ENCODE results near the gene SMARCD3. TPM values are rescaled to one million over a fixed set of nuclear protein-coding genes. Genes with fewer than 3 reads are reported as not detected.

The SMARCD3 gene
- total RNA-seq, 1 donor from 2014 or later = 59.0 TPM

GRCh38 chr7:151249034-151249731 is 689 bp upstream of the SMARCD3 start:
- DNase-seq (ENCODE audit: low spot score) = peak; percentile 85

- DNase-seq (ENCODE audit: low spot score) = peak; percentile 63
These were observed 716 bp downstream of the SMARCD3 start for GRCh38 chr7:151247611-151248345.

GRCh38 chr7:151246851-151247580 is 1.5 kb downstream of the SMARCD3 start:
- no peak for DNase-seq (ENCODE audit: low spot score)

- peak; percentile 69 for DNase-seq (ENCODE audit: low spot score)
These were observed 2.2 kb downstream of the SMARCD3 start for GRCh38 chr7:151246102-151246850.

GRCh38 chr7:151245360-151246101 is 3.0 kb downstream of the SMARCD3 start:
- DNase-seq (ENCODE audit: low spot score) = no peak

- DNase-seq (ENCODE audit: low spot score) = no peak
These were observed 3.6 kb downstream of the SMARCD3 start for GRCh38 chr7:151244841-151245346.

- DNase-seq (ENCODE audit: low spot score) = peak; percentile 78
These were observed 4.2 kb downstream of the SMARCD3 start for GRCh38 chr7:151244196-151244840.

- no peak for DNase-seq (ENCODE audit: low spot score)
These were observed 4.9 kb downstream of the SMARCD3 start for GRCh38 chr7:151243408-151244195.

GRCh38 chr7:151243045-151243349 is 5.5 kb downstream of the SMARCD3 start:
- no peak for DNase-seq (ENCODE audit: low spot score)

GRCh38 chr7:151242159-151243044 is 6.1 kb downstream of the SMARCD3 start:
- peak; percentile 56 for DNase-seq (ENCODE audit: low spot score)

- no peak for DNase-seq (ENCODE audit: low spot score)
These were observed 6.8 kb downstream of the SMARCD3 start for GRCh38 chr7:151241755-151242096.

- no peak for DNase-seq (ENCODE audit: low spot score)
These were observed 7.3 kb downstream of the SMARCD3 start for GRCh38 chr7:151240942-151241754.

- DNase-seq (ENCODE audit: low spot score) = no peak
These were observed 8.0 kb downstream of the SMARCD3 start for GRCh38 chr7:151240536-151240935.

GRCh38 chr7:151239837-151240459 is 8.5 kb downstream of the SMARCD3 start:
- no peak for DNase-seq (ENCODE audit: low spot score)

GRCh38 chr7:151238924-151239836 is 9.3 kb downstream of the SMARCD3 start:
- DNase-seq (ENCODE audit: low spot score) = no peak

GRCh38 chr7:151238190-151238810 is 10.2 kb downstream of the SMARCD3 start:
- no peak for DNase-seq (ENCODE audit: low spot score)
